Measurements from ENCODE around the gene LRRC4B. TPM values are rescaled to one million over a fixed set of nuclear protein-coding genes. Genes with fewer than 3 reads are reported as not detected.
"Not testable (repeated sequence)": the region's sequence is repeated elsewhere in the genome, so short reads cannot be mapped to it uniquely, and the experiment has no call there.

The LRRC4B gene
- 1.0 TPM for total RNA-seq
- long read RNA-seq, partial matches to known transcripts = 0 of 1 reads
- long read RNA-seq, other reads (novel, unspliced or antisense) = 1 of 1 reads

GRCh38 chr19:50567882-50568727 is at the start of gene LRRC4B:
Gene LRRC4B (minus strand): TSS chr19:50568435. CDS start chr19:50548838, 19,597 bp downstream.
- intact Hi-C loops (cut with DNase I) = no loop called here
- no peak for ATAC-seq (ENCODE audit: poor library complexity)
- no peak for DNase-seq

- intact Hi-C loops (cut with DNase I); ATAC-seq (ENCODE audit: poor library complexity); DNase-seq: not testable (repeated sequence)
Measured at GRCh38 chr19:50612504-50613404, 44.5 kb upstream of the LRRC4B start.

GRCh38 chr19:50607874-50608785 is 39.9 kb upstream of the LRRC4B start:
- ATAC-seq (ENCODE audit: poor library complexity) (peak; percentile 80), DNase-seq (peak; percentile 77)
- intact Hi-C loops (cut with DNase I) = no loop called here

- DNase-seq (no peak), ATAC-seq (ENCODE audit: poor library complexity) (no peak)
- intact Hi-C loops (cut with DNase I) = no loop called here
Measured at GRCh38 chr19:50607388-50607787, 39.2 kb upstream of the LRRC4B start.

GRCh38 chr19:50606059-50606836 is 38.0 kb upstream of the LRRC4B start:
- DNase-seq; intact Hi-C loops (cut with DNase I): not testable (repeated sequence)
- peak; percentile 39 for ATAC-seq (ENCODE audit: poor library complexity)

GRCh38 chr19:50604264-50605073 is 36.2 kb upstream of the LRRC4B start:
- DNase-seq; intact Hi-C loops (cut with DNase I); ATAC-seq (ENCODE audit: poor library complexity): not testable (repeated sequence)

GRCh38 chr19:50602935-50603334 is 34.7 kb upstream of the LRRC4B start:
- intact Hi-C loops (cut with DNase I) = no loop called here
- no peak for ATAC-seq (ENCODE audit: poor library complexity)
- no peak for DNase-seq

GRCh38 chr19:50602496-50602895 is 34.3 kb upstream of the LRRC4B start:
- ATAC-seq (ENCODE audit: poor library complexity) (no peak), DNase-seq (no peak)
- intact Hi-C loops (cut with DNase I) = no loop called here

- intact Hi-C loops (cut with DNase I) = no loop called here
- DNase-seq = no peak
- no peak for ATAC-seq (ENCODE audit: poor library complexity)
Measured at GRCh38 chr19:50602089-50602422, 33.8 kb upstream of the LRRC4B start.

- intact Hi-C loops (cut with DNase I) = no loop called here
- no peak for ATAC-seq (ENCODE audit: poor library complexity)
- no peak for DNase-seq
Measured at GRCh38 chr19:50601407-50602088, 33.3 kb upstream of the LRRC4B start.

GRCh38 chr19:50599427-50599826 is 31.2 kb upstream of the LRRC4B start:
- DNase-seq (no peak), ATAC-seq (ENCODE audit: poor library complexity) (no peak)
- intact Hi-C loops (cut with DNase I) = no loop called here

GRCh38 chr19:50590191-50590590 is 22.0 kb upstream of the LRRC4B start:
- intact Hi-C loops (cut with DNase I) = no loop called here
- ATAC-seq (ENCODE audit: poor library complexity) (no peak), DNase-seq (no peak)

- DNase-seq; ATAC-seq (ENCODE audit: poor library complexity); intact Hi-C loops (cut with DNase I): not testable (repeated sequence)
Measured at GRCh38 chr19:50581795-50582660, 13.8 kb upstream of the LRRC4B start.

GRCh38 chr19:50580970-50581634 is 12.9 kb upstream of the LRRC4B start:
- DNase-seq (no peak), ATAC-seq (ENCODE audit: poor library complexity) (no peak)
- intact Hi-C loops (cut with DNase I) = no loop called here

GRCh38 chr19:50580240-50580639 is 12.0 kb upstream of the LRRC4B start:
- ATAC-seq (ENCODE audit: poor library complexity) (no peak), DNase-seq (no peak)
- intact Hi-C loops (cut with DNase I) = no loop called here

Data from Right ventricle myocardium superior (tissue), 1 donor.